HEK293 (cell line): ENCODE results near the gene LGI2.

Experiments
- KLF10 ChIP-seq: fragments of 450-650 bp; IDR thresholded peaks from 2 replicates; pipeline ENCODE4 v1.5.1; 2018; ENCODE audit warnings: missing biosample characterization, mild to moderate bottlenecking, missing genetic modification characterization
- MYNN ChIP-seq: fragments of 450-650 bp; formaldehyde crosslinking; IDR thresholded peaks from 2 replicates; pipeline ENCODE4 v1.5.1; 2016; ENCODE audit warnings: missing biosample characterization, missing genetic modification characterization, borderline replicate concordance
- SP2 ChIP-seq: fragments of 450-650 bp; formaldehyde crosslinking; IDR thresholded peaks from 2 replicates; pipeline ENCODE4 v1.5.1; 2016; ENCODE audit warnings: missing biosample characterization, missing genetic modification characterization
- TRIM28 ChIP-seq: IDR thresholded peaks from 2 replicates; pipeline ENCODE4 v1.6.1; 2011; ENCODE audit warnings: low read length, control low read depth, borderline replicate concordance
- ZNF223 ChIP-seq: fragments of 450-650 bp; formaldehyde crosslinking; IDR thresholded peaks from 2 replicates; pipeline ENCODE4 v1.5.1; 2016; ENCODE audit warnings: missing biosample characterization, missing genetic modification characterization
- ZNF239 ChIP-seq: fragments of 450-650 bp; formaldehyde crosslinking; IDR thresholded peaks from 2 replicates; pipeline ENCODE4 v1.5.1; 2016; ENCODE audit warnings: missing biosample characterization, missing genetic modification characterization
- ZNF274 ChIP-seq, 2 experiments: fragments of 200-500 bp in 1 of 2; fragments of 450-650 bp in 1 of 2; sonication (Bioruptor generic) in 1 of 2; formaldehyde crosslinking in 1 of 2; IDR thresholded peaks; 2 replicates each; pipeline versions ENCODE4 v1.5.1 to v1.6.1; 2014 to 2016; ENCODE audit warnings: borderline replicate concordance in 1 of 2, inconsistent platforms in 1 of 2, low read length in 1 of 2, missing biosample characterization in 1 of 2, missing genetic modification characterization in 1 of 2
- ZNF530 ChIP-seq: fragments of 450-650 bp; formaldehyde crosslinking; IDR thresholded peaks from 2 replicates; pipeline ENCODE4 v1.5.1; 2016; ENCODE audit warnings: low read depth, missing biosample characterization, missing genetic modification characterization
- ZNF555 ChIP-seq: fragments of 450-650 bp; formaldehyde crosslinking; conservative IDR thresholded peaks from 2 replicates; pipeline ENCODE4 v1.5.1; 2017; ENCODE audit warnings: missing biosample characterization, mild to moderate bottlenecking, missing genetic modification characterization, inconsistent platforms
- ZNF837 ChIP-seq: fragments of 450-650 bp; formaldehyde crosslinking; IDR thresholded peaks from 2 replicates; pipeline ENCODE4 v1.5.1; 2016; ENCODE audit warnings: missing biosample characterization, missing genetic modification characterization
- TF ChIP-seq, protein P1 (sequence below): fragments of 450-650 bp; formaldehyde crosslinking; IDR thresholded peaks from 2 replicates; pipeline ENCODE4 v1.5.1; 2016; ENCODE audit warnings: missing biosample characterization, missing genetic modification characterization
- TF ChIP-seq, protein P2 (sequence below): fragments of 450-650 bp; formaldehyde crosslinking; IDR thresholded peaks from 2 replicates; pipeline ENCODE4 v1.5.1; 2017; ENCODE audit warnings: missing biosample characterization, missing genetic modification characterization

DNA sequence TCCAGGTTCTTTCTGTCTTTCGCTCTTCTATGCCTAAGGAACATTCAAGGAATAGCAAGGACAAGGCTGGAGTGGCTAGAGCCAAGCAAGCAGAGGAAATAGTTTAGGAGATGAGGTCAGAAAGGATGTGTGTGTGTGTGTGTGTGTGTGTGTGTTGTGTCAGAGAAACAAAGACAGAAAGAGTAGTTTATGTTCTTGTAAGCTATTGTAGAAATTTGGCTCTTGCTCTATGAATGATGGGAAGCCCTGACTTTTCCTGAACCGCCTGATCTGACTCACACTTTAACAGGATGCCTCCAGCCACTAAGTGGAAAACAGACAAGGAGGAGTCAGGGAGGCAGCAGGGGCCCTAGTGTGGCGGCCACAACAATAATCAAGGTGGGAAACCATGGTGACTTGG lies 39.7 kb downstream of the LGI2 start:
- TF ChIP-seq ZNF555 (tag by site-specific recombination) (no peak), SP2 (tag by site-specific recombination) (no peak), ZNF239 (tag by site-specific recombination) (no peak), KLF10 (tag by site-specific recombination) (no peak), ZNF837 (tag by site-specific recombination) (no peak), MYNN (tag by site-specific recombination) (no peak), ZNF530 (no peak), ZNF274 (IDR thresholded peaks at IDR 0.05; ENCODE audit: low read length) (no peak), ZNF274 (tag by site-specific recombination; IDR thresholded peaks at IDR 0.05; ENCODE audit: borderline replicate concordance) (no peak), ZNF223 (tag by site-specific recombination) (no peak), TRIM28 (no peak)
- TF ChIP-seq, protein P1, sequence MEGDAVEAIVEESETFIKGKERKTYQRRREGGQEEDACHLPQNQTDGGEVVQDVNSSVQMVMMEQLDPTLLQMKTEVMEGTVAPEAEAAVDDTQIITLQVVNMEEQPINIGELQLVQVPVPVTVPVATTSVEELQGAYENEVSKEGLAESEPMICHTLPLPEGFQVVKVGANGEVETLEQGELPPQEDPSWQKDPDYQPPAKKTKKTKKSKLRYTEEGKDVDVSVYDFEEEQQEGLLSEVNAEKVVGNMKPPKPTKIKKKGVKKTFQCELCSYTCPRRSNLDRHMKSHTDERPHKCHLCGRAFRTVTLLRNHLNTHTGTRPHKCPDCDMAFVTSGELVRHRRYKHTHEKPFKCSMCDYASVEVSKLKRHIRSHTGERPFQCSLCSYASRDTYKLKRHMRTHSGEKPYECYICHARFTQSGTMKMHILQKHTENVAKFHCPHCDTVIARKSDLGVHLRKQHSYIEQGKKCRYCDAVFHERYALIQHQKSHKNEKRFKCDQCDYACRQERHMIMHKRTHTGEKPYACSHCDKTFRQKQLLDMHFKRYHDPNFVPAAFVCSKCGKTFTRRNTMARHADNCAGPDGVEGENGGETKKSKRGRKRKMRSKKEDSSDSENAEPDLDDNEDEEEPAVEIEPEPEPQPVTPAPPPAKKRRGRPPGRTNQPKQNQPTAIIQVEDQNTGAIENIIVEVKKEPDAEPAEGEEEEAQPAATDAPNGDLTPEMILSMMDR = no peak
- TF ChIP-seq, protein P2, sequence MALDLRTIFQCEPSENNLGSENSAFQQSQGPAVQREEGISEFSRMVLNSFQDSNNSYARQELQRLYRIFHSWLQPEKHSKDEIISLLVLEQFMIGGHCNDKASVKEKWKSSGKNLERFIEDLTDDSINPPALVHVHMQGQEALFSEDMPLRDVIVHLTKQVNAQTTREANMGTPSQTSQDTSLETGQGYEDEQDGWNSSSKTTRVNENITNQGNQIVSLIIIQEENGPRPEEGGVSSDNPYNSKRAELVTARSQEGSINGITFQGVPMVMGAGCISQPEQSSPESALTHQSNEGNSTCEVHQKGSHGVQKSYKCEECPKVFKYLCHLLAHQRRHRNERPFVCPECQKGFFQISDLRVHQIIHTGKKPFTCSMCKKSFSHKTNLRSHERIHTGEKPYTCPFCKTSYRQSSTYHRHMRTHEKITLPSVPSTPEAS (tag by site-specific recombination) = no peak
